ENCODE results near the gene SUPT4H1.

The SUPT4H1 gene

DNA sequence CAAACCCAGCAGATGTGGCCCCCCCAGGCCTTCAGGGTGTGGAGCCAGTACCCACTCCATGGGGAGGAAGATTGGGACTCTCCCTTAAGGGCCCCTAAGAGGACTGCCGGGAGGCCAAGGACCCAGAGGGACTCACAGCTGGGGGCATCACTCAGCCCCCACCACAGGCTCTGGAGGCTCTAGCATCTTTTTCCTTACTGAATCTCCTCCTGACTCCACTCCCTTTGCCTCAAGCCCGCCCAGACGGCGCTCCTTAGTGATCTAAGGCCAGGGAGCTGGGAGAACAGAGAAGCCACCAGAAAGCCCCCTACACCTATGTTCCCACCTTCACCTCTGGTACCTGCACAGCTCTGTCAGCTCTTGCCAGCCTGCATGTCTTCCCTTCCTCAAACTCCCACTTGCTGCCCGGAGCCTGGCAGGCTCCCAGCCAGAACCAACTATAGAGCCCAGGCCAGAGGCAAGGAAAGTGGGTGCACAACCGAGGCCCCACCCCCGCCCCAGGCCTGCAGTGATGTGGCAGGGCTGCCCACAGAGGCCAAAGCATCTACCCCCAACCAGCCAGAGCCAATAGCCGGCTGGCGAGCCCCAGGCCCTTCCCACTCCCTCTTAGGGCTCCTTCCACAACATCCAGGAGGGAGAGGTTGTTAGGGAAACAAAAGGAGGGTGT is 48.9 kb downstream of the SUPT4H1 start:
- DNase-seq, result peak; percentile 57

DNA sequence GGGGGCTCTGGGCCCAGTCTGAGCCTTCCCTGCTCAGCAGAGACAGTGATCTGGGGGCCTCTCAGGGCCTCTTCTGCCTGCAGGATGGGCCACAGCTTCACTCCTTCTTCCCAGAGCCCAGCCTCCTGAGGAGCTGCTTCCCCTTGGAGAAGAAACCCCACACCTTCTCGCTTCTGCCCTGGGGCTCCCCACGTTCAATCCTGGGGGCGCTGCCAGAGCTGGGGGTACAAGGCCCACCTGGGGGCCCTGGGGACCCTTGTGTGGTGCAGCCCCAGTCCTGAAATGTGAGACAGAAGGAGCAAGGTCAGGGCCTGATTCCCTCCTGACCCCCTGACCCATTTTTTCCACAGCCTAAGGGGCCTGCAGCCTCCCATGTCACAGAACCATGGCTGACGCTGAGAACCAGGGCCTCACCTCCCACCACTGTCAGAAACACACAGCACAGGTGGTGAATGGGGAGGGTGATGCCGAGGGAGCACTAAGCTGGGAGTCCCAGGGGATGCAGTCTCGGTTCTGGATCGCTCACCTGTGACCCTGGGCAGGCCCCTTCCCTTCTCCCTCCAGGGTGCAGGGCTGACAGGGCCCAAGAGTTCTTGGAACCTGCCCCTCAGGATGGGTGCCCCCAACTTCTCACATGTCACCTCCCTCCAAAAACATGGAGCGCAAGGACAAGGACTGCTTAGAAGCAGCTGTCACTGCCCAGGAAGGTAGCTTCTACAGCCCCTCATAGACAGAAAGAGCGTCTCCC is 49.7 kb downstream of the SUPT4H1 start:
- no peak for DNase-seq

DNA sequence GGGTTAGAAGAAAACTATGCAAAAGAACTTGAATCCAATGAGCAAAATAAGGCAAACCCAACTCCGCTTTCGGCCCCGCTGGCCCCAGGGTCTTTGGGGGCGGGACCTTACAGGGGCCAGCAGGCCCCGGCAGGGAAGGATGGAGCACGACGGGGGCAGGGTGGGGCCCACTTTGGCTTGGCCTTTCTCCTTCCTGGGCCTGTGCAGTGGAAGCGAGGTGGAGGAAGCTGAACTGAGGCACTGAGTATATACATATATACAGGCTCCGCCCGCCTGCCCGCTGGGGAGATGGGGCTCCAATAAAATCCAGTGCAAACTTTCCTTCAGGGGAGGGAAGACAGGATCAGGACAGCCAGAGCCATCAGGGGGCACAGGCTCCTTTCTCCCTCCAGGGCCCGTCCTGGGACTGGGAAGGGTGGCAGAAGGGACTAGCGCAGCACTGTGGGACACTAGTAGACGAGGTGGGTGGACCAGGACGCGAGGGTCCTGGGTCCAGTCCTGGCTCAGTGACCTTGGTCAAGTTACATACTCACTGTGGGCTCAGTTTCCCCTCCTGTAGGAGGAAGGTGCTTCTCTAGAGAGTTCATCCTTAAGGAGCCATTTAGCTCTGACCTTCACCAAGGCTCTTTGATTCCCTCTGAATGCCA is 50.4 kb downstream of the SUPT4H1 start:
- DNase-seq, result no peak

DNA sequence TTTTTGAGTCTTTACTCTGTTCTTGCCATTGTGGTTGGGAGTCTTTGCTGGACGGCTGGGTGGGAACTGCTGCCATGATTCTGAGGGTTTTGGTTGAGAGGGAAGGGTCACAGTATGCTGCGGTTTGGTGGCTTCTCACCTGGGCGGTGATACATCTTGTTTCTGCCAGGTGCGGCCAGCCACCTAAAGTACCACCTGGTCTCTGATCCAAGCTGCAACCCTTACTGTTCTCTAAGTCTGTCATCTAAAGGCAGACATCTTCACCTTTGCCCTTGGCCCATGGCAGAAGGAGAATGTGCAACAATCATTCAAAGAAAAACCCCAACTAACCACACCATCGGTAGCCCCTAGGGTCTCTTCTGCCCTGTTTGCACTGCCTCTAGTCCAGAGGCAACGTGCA is 51.7 kb downstream of the SUPT4H1 start:
- no peak for DNase-seq

Measured in activated effector memory CD4-positive, alpha-beta T cell treated with anti-CD3 and anti-CD28 coated beads, Interleukin-2, amount 50 U/mL, for 16 hours (primary cell).